HG03175 (cell line): ENCODE measurements around the gene EVC2.

Experiments
- ATAC-seq: cut with Tn5 transposase; IDR thresholded peaks from one replicate; pipeline ENCODE4 v1.9.1; 2021; ENCODE audit warnings: mild to moderate bottlenecking, moderate library complexity; ENCODE audit not compliant: unreplicated experiment

The EVC2 gene

GRCh38 chr4:5708449-5709206, at the start of gene EVC2:
TSS of gene EVC2 (minus strand) at chr4:5708559. CDS start at chr4:5708513, 46 bp downstream.
- no peak for ATAC-seq

- no peak for ATAC-seq
Observed at GRCh38 chr4:5757954-5758353, 49.6 kb upstream of the EVC2 start.

DNA sequence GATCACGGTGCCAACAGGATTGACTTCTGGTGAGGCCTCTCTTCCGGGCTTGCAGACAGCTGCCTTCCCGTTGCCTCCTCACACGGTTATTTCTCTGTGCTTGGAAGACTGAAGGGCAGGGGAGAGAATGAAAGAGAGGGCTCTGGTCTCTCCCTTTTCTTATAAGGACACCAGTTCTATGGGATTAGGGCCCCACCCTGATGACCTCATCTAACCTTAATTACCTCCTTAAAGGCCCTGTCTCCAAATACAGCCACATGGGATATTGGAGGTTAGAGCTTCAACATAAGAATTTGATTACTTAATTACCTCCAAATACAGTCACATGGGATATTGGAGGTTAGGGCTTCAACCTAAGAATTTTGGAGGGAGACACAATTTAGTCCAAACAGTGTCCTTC, 49.2 kb upstream of the EVC2 start:
- no peak for ATAC-seq

- ATAC-seq = no peak
Observed at GRCh38 chr4:5757091-5757490, 48.7 kb upstream of the EVC2 start.

- no peak for ATAC-seq
Observed at GRCh38 chr4:5756271-5756670, 47.9 kb upstream of the EVC2 start.

DNA sequence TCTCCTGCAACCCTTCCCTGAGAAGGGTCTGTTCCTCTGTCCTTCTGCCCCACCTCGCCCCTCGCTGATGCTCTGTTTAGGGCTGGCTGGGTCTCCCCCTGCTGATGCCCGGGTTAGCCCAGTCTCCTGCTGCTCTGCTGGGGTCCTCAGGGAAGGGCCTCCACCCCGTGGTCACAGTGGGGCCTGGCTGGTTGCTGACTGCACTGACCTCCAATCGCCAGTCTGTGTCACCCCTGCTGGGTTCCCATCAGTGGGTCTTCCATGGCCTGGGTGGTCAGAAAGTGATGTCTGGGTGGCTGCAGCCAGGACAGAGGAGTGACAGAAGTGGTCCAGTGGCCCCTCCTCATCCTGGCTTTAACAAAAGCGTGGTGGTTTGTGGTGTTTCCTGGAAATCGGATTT, 47.3 kb upstream of the EVC2 start:
- no peak for ATAC-seq

DNA sequence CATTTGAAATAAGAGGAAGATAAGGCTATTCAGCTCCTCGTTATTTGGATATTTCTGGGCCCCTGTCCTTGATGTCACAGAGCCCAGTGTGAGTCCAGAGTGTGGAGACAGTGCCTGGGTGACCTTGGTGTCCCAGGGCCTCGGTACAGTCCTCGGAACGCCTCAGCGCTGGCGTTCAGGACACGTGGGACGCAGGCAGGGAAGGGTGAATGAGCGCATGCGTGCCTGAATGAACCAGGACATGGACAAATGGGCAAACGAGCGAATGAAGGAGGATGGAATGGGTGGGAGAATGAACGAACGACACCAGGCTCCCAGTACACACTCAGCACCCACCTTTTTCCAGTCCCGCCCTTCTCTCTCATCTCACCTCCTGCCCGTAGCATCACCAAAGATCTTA, 46.8 kb upstream of the EVC2 start:
- no peak for ATAC-seq

- no peak for ATAC-seq
Observed at GRCh38 chr4:5754529-5754881, 46.1 kb upstream of the EVC2 start.

GRCh38 chr4:5753766-5754528, 45.6 kb upstream of the EVC2 start:
- no peak for ATAC-seq

GRCh38 chr4:5753366-5753765, 45.0 kb upstream of the EVC2 start:
- no peak for ATAC-seq

GRCh38 chr4:5752376-5753184, 44.2 kb upstream of the EVC2 start:
- no peak for ATAC-seq

DNA sequence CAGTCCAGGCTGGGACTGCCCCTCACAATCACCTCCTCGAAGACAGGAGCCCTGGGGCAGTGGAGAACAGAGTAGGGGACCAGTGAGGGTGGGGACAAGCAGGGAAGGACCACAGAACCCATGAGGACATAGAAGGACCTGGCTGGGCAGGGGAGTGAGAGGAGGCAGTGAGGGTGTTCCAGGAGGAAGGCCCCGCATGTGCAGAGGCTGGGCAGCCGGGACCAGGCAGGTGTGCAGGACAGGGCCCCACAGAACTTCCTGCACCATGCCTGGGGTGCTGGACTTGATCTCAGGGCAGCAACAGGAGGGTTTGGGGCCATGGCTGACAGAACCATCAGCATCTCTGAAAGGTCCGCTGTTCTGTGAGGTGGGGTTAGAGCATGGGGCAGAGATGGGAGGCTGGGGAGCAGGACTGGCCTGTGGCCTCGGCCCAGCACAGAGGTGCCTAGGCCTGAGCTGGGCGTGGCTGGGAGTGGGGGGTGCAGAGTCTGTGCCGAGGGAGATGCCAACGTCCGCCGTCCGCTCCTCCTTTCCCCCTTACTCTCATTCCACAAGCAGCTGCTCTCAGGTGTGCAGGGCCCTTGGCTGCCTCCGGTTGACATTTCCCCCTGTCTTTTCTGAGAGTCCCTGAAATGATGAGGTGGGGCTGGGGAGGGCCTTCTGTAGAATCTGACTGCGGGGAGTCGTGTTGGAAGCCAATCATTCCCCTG, 43.5 kb upstream of the EVC2 start:
- ATAC-seq = no peak

GRCh38 chr4:5750946-5751665, 42.7 kb upstream of the EVC2 start:
- ATAC-seq = no peak

GRCh38 chr4:5750052-5750945, 41.9 kb upstream of the EVC2 start:
- ATAC-seq = no peak

DNA sequence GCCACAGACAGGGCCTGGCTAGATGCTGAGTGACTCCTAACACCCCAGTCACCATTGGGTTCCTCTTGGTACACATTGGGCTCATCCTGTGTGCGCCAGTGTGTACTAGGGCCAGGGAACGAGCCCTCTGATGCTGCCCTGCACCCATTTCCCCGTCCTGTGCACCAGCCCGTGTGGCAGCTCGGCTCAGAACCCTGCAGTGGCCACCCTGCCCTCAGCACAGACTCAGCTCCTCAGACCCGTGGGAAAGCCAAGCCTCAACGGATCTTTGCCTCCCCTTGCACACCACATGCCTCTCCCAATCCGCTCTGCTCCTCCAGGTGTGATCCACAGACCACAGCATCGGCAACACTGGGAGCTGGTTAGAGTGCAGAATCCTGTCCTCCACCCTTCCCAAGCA, 41.2 kb upstream of the EVC2 start:
- ATAC-seq = no peak

DNA sequence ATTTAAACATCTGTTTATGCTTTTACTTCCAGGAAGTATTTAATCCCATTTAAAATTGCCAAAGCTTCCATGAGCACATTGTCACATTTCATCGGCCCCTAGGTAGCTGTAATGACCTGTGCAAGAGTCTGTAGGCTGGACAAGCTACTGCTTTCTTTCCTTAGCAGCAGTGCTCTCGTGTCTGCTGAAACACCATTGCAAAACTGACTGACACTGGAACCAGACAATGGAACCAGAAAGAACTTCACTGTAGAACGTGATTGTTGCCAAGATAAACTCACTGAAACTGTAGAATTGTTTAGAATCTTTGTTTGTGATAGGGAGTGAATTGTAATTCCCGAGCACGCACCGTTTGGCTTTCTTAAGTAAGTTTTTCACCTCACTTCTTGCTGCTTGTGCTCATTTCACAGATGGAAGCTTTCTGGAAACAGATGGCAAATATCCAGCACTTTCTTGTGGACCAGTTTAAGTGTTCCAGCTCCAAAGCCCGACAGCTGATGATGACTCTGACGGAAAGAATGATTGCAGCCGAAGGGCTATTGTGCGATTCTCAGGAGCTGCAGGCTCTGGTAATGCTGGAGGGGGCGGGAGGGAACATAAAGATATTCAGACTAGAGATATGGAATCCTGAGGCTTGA, 39.5 kb upstream of the EVC2 start:
- ATAC-seq = no peak

DNA sequence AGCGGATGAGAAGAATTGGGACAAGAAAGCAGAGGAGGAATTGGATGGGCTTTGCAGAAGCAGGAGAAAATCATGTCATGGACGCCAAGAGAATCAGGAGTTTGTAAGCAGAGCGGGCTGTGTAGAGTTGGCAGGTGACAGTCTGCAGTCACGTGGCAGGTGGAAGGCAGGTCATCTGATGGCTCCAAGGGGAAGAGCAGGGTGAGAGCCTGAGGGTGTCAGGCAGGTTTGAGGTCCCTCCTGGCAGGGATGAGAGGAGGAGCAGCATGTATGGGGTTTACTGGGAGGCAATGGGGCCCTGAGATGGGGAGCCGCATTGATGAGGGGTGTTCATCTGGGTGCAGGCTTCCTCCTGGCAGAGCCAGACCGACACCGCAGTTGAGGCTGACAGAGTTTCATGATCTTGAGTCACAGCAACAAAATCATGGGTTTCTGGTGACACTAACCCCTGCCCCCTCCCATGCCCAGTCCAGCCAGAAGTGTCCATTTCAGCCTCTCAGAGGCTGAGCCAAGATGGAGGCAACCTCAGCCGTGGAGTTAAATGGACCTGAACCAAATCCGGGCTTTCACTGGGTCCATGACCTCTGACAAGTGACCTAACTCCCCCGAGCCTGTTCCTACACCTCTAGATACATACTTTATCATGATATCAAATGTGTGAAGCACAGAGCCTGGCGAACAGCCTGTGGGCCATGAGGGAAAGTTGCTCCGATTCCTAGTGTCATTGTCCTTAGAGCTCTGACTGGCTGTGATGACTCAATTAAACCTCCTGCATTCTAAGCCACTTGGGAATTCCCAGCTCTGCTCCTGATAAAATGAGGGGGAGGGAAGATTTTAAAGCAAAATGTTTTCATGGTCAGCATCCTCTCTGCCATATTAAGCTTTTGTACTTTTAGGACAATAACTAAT, 38.7 kb upstream of the EVC2 start:
- no peak for ATAC-seq

DNA sequence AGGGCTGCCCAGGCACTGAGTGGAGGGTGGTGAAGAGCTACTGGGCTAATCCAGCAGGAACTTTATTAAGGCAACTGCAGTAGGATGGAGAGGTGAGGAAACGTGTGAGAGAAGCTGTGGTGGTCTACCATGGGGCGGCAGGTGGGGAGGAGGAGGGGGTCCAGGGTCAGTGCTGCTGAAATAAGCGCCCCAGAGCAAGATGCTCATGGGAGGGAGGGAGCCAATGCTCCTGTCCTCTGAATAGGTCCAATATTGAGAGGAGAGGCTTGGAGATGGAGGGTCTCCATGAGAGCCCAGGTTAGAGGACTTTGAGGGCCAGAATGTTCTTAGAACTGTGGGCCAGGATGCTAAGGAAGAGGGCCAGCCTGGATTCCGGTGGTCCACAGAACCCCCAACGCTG, 37.9 kb upstream of the EVC2 start:
- ATAC-seq = no peak
